Left forelimb (tissue), 1 donor: Measurements from ENCODE around the gene ATP11A.

Experiments
- DNase-seq: peaks from one replicate; pipeline ENCODE4 v3.0.0-alpha.2; 2018; ENCODE audit warnings: low spot score

The ATP11A gene

DNA sequence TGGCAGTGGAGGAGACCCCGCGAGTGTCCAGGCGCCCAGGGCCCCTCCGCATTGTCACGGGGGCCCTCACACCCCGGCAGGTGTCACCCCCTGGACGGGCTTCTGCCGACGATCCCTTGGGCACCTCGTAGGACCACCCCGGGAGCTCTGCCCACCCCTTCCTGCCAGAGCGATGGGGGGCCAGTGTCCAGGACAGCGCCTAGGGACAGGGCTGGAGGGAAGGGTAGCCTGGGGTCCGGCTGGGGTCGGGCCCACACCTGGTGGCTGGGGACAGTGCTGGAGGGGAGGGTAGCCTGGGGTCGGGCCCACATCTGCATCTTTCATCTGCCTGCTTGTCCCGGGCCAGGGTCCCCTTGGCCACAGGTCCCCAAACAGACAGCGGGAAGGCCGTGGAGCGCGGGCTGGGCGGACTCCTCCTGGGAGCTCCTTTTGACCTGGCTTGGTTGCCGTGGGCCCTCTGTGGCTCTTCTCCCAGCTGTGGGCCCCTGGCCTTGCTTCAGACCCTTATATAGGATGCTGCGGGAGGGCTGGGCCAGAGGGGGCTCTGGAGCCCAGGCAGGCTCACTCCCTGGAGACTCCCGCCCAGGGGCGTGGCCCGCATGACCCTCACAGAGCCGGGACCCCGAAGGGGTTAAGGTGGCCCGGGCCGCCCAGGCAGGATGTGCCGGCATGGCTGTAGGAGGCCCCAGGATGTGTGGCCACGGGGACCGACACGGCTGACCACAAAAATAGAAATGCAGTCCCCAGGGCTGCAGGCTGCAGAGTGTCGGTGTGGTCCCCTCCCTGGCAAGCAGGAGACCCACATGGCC, 205.0 kb downstream of the ATP11A start:
- DNase-seq: no peak

DNA sequence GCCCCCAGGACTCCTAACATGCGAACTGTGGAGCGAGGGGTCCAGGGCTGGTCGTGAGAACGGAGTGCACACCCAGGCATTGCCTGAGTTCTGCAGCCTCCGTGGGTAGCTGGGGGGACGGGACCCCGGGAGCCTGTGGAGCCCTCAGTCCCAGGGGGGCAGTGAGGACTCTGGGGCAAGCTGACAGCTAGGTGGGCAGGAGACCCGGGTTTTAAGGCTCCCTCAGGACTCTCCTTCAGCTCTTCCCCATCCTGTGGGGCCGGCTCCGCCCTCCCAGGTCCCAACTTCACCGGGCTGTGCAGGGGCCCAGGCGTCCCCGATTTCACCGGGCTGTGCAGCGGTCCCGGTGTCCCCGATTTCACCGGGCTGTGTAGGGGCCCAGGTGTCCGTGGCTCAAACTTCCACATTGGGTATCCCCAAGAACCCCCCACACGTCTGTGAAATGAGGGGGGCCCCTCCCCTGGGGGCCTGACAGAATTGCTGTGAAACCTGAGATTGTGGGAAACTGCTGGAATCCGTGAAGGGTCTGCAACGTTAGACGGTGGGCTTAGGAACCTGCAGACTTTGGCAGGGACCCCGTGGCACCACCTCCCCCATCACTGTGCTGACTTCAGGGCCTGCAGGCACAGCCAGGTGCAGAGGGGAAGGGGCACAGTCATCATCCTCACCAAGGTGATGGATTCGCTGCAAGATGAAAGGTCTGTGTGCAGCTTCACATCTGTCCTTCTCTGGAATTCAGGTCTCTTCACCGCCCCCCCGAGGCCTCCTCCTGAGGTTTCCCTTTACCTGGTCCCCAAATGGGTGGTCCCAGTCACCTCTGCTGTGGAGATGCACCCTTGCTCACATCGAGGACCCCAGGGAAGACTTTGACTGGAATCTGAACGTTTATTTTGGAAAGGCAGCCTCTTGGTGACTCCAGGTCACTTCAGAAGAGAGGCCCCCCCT, 206.0 kb downstream of the ATP11A start:
- no peak for DNase-seq

DNA sequence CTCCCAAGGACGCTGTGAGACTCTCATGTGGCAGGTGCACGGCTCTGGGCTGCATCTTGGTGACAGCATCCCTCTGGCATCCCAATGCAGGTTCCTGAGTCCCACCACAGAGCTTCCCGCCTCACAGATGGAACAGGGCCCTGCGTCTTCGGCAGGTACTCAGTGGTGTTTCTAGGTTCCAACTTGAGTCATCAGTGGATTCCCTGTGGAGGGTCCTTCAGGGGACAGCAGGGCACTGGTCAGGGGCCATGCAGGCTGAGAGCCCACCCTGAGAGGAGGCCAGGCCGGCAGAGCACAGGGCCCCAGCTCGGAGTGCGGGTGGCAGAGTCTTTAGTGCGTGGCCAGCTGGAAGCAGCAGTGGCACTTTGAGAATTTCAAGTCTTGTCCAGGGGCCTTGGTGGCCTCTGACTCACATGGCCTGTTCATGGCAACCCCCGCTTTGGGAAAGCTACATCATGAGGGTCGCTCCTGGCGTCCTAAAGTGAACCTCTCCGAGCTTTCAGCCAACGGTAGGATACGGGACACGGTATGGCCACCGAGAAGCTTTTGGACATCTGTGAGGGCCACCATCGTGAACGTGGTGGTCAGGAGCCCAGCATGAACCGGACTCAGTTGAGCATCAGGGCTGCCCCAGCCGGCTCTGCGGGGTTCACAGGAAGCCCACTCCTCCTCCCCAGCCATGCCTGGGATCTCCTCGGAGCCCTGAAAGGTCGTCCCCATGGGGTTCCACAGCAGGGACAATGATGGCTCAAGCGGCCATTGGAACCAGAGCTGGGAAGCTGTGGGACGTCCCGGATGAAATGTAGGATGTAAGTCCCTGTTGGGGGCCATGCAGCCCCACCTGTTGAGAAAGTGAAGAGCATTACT, 207.1 kb downstream of the ATP11A start:
- no peak for DNase-seq

DNA sequence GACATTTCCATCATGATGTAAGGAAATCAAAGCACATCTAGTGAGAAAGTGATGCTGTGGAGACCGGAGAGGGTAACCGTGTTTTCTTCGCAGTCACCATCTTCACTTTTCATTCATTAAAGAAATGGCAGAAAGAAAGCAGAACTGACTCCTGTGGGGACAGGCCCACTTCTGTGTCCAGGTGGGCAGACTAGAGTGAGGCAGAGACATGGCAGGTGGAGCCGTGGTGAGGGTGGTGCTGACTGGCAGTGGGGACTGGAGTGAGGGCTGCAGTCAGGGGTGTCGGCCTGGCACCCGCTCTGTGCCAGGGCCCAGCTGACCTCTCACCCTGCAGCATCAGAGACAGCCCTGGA, 207.7 kb downstream of the ATP11A start:
- no peak for DNase-seq

DNA sequence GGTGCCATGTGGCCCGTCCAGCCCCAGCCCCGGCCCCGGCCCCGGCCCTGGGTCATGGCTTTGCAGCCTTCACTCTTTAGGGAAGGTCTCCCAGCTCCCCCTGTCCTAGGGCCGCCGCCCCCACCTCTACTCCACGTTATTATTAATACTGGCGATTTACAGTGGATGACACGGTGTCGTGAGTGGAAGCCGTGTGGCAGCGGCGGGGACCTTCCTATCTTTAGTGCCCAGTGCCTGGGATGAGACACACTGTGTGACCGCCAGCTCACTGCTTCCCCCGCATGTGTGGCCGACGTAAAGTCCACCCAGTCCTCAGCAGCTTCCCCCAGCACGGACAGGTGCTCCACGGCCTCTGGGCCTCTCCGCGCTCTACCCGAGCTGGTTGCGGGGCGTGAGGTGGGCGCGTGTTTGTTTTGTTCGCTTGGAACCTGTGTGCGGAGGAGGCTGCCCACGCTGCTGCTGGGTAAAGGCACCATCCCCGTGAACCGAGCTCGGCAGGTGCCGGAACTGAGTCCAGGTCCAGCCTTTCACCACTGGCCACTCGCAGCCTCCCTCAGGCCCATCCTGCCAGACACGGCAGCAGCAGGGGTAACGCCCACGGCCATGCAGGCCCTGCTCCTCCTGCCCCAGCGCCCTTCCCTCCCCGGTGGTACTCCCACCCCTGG, 208.2 kb downstream of the ATP11A start:
- DNase-seq: no peak

DNA sequence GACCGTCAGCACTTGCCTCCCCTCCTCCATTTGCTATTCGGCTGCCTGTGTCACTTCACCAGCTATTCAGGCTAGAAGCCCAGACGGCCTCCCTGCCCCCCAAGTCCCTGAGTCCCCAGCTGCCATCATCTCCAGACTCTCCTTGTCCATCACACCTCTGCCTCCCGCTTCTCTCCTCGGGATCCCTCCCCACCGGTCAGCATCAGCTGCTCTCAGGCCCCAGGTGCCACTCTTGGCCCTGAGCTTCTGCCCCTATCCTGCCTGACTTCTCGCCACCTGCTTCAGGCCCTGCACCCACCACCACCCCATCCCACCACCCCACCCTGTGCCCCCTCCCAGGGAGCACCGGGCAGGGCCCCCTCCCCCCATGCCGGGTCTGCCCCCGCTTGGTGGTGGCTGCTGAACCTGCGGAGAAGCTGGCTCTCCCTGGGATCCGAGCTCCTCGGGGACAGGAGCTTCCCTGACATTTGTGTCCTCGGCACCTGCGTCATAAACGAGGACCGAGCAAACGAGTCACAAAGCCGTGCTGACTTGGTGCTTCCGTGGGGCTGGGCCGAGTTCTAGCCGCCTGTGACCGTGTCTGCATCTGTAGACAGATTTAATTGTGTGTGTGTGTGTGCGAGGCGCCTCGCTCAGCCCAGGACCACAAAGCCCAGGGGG, 208.9 kb downstream of the ATP11A start:
- DNase-seq: no peak

DNA sequence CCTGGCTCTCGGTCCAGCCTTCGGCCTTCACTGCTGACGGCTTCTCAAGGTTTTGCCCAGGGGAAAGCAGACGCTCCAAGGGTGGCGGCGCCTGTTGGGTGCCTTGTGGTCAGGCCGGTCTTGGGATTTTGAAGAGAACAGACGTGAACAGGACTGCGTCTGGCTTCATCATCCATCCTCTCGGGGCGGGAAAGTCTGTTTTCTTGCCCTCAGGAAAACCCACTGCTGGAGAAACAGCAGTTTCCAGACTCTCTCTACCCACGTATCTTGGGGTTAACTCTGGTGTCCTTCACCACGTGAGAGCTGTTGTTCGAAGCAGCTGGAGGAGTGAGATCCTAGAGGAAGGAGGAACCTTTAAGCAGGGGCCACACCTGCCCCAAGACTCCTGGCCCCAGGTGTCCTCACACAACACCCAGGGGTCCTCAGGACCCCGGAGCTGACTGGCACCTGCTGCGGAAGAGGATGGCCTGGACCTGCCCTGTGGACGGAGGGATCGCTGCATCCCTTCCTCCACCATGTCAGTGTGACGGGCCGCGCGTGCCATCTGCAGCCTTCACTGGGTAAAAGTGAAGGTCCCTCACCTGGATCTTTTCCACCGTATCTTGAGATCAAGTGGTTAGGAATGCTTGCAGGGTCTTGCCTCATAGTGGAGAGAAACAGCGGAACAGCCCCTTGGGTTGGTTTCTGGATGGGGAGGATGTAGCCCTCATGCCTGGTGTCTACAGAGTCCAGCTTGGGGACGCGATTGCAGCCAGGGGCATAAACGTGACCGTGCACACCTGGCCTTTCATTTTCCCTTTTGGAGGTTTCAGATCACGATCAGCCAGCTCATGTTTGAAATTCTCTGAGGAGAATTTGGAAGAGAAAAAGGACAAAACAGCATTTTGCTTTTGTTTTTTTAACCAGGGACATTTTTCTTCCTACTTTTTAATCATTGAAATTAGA, 209.7 kb downstream of the ATP11A start:
- no peak for DNase-seq

DNA sequence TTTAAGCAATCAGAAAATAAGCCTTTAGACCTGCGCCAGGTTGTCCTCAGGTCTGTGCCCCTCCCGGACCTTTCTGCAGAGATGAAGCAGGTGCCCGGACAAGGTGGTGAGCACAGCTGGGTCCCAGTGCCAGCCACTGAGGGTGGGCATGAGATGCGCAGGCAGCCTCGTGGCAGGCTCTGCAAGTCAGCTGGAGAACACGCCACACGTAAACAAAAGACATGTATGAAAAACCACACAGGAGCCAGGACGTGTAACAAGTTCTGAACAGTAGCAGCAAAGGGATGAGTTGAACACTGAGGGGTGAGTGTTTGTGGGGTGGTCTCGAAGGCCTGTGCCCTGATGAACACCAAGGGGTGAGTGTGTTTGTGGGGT, 210.4 kb downstream of the ATP11A start:
- no peak for DNase-seq

DNA sequence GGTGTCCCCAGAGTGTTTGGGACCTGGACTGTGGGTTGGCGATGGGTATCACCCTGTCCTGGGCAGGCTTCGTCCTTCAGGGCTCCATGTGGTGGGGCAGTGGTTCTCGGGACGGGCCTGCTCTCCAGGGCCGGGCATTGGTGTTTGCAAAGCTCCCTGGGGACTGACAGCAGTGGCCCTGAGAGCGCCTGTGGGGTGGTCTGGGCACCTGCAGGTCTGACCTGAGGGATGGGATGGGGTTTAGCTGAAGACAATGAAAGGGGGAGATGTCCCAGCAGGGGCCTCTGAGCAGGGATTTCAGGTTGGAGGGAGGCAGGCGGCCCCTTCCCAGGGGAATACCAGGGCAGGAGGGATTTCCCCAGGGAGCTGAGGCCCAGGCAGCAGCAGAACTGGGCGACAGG, 210.9 kb downstream of the ATP11A start:
- no peak for DNase-seq

DNA sequence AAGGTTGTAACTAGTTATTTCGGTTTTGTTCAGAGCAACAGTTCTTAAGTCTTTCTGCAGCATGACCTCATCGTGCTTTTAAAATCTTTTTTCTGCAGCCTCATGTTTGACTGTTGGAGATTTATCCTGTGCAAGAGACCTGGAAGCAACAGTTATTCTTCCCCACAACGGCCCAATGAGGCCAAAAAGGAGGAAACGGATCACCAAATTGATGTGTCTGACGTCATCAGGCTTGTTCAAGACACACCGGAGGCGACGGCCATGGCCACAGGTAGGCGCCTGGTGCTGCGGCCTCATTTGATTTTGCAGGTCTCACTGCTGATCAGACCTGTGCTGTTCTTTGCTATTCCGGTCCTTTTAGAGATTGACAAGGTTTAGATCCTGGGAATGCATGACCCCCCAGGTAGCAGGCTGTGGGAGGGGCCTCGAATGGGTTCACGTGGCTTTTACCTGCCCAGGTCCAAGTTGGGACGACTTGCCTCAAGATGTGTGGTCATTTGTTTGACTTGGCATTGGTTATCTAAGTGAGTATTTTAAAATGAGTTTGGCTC, 212.3 kb downstream of the ATP11A start:
- peak; percentile 55 for DNase-seq

DNA sequence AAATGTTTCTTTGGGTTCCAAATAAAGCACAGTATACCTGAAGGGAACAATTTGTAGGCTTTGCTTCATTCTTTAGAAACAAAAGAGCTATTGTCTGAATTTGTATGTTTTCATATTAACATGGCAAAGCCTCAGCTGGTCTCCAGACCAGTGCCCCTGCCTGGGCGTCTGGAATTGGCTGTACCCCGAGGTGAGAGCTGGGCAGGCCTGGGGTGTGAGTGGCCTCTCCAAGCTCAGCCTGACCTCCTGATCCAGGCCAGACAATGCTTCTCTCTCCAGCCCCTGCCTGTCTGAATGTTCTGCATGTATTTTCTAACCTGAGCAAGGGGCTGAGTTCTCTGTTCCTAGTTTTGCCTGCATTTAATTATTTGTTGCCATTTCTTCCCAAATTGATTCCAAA, 212.8 kb downstream of the ATP11A start:
- peak; percentile 23 for DNase-seq

DNA sequence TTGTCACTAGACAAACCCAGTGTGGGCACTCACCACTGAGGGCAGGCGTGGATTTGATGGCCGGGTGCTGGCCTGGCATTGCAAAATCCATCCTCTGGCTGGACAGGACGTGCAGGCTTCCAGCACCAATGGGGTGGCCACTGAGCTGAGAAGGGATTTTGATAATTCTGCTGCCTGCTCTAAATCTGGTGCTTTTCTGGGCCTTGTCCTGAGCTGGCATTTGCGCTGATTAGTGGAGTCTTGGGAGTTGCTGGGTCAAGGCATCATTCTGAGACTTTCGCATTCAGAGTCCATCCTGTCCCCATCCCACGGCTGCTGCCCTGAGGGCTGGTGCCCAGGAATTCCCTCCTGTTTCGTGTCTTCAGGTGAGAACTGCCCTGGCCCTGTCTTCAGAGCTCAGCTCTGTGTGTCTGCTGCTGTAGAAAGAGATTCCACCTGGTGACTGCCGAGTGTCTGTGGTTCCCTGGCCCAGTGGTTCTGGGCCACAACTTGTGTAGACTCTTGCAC, 213.3 kb downstream of the ATP11A start:
- DNase-seq: peak; percentile 50

DNA sequence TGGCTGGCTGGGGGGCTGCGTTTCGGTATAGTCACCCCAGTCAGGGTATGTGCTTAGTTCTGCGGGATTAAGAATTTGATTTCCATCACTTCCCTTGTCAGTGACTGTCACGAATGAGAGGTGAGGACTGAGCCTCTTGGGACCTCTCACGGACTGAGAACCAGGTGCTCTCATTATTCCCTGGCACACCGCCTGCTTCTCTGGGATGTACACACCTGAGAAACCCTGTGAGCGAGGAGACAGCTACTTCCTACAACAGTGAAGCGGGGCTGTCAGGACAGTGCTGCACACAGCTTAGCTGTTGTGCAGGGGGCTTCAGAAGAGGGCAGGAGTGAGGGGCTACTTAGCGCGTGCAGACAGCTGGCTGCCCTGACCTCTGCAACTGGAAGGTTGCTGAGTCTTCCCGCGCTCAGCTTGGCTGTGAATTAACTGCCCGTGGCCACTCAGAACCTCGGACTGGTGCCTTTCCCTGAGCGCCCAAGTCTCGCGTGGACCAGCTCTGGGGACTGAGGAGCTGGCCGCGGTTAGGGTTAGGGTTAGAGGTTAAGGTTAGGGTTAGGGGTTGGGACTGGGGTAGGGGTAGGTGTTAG, 213.9 kb downstream of the ATP11A start:
- peak; percentile 41 for DNase-seq

DNA sequence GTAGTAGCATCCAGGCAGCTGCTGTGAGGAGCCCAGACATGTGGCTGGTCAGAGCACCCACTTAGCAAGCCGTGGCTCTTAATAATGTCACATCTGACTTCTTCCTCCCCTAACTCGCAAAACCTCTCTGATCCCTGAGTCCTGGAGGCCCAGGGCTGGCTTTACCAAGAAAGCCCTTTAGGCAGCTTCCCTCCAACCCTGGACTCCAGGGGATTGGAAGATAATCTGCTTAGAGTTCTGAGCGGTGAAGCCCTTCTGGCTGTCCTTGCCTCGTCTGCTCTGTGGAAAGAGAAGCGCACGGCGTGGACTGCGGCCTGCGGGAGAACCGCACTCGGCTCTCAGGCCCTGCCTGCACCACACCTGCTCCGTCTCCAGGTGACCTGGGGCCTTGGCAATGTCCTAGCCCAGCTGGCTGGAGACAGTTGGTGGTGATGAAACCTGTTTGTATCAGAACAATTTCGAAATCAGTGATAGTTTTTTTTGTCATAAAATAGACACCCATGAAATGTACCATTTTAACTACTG, 214.7 kb downstream of the ATP11A start:
- DNase-seq: peak; percentile 45

DNA sequence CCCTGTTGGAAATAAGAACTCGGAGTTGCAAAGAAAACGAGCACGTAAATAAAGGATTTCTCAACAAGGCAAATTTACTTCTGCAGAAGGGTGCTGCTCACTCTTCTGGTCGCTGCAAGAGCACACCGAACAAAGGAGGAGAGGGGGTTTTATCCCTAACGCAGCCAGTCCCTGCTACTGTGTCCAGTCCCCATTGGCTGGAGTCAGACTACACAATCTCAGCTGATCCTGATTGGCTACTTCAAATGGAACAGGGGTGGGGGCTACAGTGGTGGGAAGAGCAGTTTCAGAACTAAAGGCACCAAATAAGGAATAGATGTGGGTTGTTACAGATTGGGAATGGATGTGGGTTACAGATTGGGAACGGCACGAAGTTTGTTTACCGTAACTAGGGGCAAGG, 215.2 kb downstream of the ATP11A start:
- DNase-seq: no peak

DNA sequence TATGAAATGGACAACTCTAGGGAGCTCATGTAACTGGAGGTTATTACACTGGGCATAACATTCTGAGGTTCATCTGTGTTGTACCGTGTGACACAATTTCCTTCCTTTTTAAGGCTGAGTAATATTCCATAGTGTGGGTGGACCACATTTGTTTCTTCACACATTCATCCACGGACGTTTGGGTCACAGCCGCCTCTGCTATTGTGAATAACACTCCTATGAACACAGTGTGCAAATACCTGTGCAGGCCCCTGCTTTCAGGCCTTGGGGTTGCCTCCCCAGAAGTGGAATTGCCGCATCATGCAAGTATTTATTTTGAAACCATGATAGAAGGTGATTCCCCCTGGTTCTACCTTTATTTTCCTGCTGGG, 215.8 kb downstream of the ATP11A start:
- DNase-seq: no peak

DNA sequence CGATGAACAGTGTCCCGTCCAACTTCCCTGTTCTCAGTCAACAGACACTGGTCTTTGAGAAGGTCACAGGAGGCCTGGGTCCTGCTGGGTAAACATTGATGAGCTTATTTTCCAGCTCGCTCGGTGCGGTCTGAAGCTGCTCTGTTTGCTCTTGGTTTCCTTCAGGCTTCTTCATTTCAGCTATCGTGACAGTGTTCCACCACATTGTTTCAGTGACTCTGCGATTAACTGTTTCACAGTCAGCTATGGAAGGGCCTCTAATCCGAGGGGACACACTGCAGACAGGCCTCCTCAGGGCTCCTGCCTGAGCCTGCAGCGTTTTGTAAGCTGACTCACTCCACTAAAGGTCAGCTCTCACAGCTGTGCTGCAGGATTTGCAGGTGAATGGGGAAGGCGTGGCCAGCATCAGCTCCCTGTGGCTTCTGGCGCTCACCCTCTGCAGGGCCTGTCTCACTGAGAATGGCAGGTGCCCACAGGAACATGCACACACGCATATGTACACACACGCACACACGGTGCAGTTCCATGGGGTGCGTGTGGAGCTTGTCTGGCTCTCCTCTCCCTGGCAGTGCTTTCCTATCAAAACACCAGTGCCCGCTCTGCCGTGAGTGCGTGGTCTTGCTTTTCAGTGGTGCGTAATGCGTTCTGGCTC, 216.3 kb downstream of the ATP11A start:
- peak; percentile 48 for DNase-seq

DNA sequence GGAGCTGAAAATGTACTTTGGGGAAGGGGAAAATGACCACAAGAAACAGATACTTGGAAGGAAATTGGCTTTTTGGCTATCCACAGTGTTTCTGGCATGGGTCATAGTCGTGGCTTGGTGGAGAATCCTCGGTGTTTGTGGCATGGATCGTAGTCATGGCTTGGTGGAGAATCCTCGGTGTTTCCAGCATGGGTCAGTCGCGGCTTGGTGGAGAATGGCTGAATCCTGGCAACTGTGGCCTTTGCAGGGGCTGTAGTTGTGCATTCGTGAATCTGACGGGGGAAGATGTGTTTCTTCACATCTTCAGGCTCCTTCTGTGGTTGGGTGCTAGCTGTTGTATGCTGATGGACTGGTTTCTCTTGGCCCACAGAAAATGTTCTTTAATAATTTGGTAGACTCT, 217.4 kb downstream of the ATP11A start:
- DNase-seq: peak; percentile 33
